Aorta (tissue), 5 donors: ENCODE measurements around the gene RYK. TPM values are rescaled to one million over a fixed set of nuclear protein-coding genes. Genes with fewer than 3 reads are reported as not detected.

Source experiments
- ATAC-seq: fragments of 200-7000 bp; cut with Tn5 transposase; one replicate; pipeline ENCODE4 v1.9.1; 2022; ENCODE audit warnings: moderate library complexity; ENCODE audit not compliant: low FRiP score
- DNase-seq, 2 donors: peaks; one replicate each; pipeline ENCODE4 v3.0.0-alpha.2; 2020
- H3K27ac ChIP-seq, 2 donors: one replicate each; pipeline ENCODE4 v1.5.1; 2013; ENCODE audit warnings: low read length in 2 of 2, mild to moderate bottlenecking in 2 of 2, moderate library complexity in 2 of 2, control low read depth in 1 of 2, inconsistent platforms in 1 of 2, low read depth in 1 of 2
- H3K27me3 ChIP-seq, 2 donors: one replicate each; pipeline ENCODE4 v1.6.1; 2013; ENCODE audit warnings: control low read depth in 1 of 2, low read length in 1 of 2, mild to moderate bottlenecking in 1 of 2, moderate library complexity in 1 of 2; ENCODE audit not compliant: insufficient read depth in 2 of 2, control insufficient read depth in 1 of 2
- H3K36me3 ChIP-seq, 2 donors: one replicate each; pipeline ENCODE4 v1.6.1; 2013; ENCODE audit warnings: control low read depth in 1 of 2, low read length in 1 of 2, mild to moderate bottlenecking in 1 of 2; ENCODE audit not compliant: insufficient read depth in 2 of 2, control insufficient read depth in 1 of 2
- H3K4me1 ChIP-seq, 2 donors: one replicate each; pipeline ENCODE4 v1.6.1; 2013; ENCODE audit warnings: low read length in 2 of 2, control low read depth in 1 of 2, mild to moderate bottlenecking in 1 of 2, moderate library complexity in 1 of 2; ENCODE audit not compliant: insufficient read depth in 2 of 2, control insufficient read depth in 1 of 2
- H3K4me3 ChIP-seq, 2 donors: one replicate each; pipeline ENCODE4 v1.5.1; 2013; ENCODE audit warnings: low read length in 2 of 2, control low read depth in 1 of 2, mild to moderate bottlenecking in 1 of 2
- H3K9me3 ChIP-seq: one replicate; pipeline ENCODE4 v1.6.1; 2013; ENCODE audit warnings: mild to moderate bottlenecking, low read length; ENCODE audit not compliant: control insufficient read depth
- WGBS, 2 donors: extraction: QIAGEN DNeasy Blood & Tissue Kit; methylation state at CpG; one replicate each; pipeline ENCODE4 v1.1.7; 2013; 5-methylcytosine and 5-hydroxymethylcytosine counted together
- intact Hi-C, 2 donors: fragments of 100-400 bp; cut with DNase I; formaldehyde crosslinking; loops; one replicate each; pipeline versions ENCODE4 v1.14.2 to v1.15.0; 2022
- long read RNA-seq, 2 donors: library from polyadenylated mRNA; unstranded; transcript quantifications; one replicate each; pipeline ENCODE4 v2.0.0, GENCODE V29; 2020 to 2021
- polyA plus RNA-seq, 2 donors: library from polyadenylated mRNA; stranded (reverse); fragments of 200-250 nt; gene quantifications; one replicate each; pipeline ENCODE4 v1.2.3, GENCODE V29; 2013
- total RNA-seq, 2 donors: library from RNA; stranded (reverse); fragmentation: NEBNext Ultra II Directional; extraction: Animal tissue kit (Norgen Biotek cat#: 25700); gene quantifications; one replicate each; pipeline ENCODE4 v1.2.1, GENCODE V29; 2021
- donor health status: healthy with polysubstance abuse.
- donor health status: Bipolar disorder and iron deficiency.
- donor health status: DM: no; HTN: no; CAD: no.
- donor health status: DM: no; HTN: no; CAD: no.
- donor health status: DM: yes; HTN: yes; CAD: no.

RYK gene
- total RNA-seq (10 to 100 TPM; 71.8 to 73.5 TPM), polyA plus RNA-seq (10 to 100 TPM; 35.9 to 48.9 TPM)
- long read RNA-seq, donor 1, full-length matches to known transcripts = 4 of 21 reads
- long read RNA-seq, donor 1, partial matches to known transcripts = 9 of 21 reads
- long read RNA-seq, donor 1, other reads (novel, unspliced or antisense) = 8 of 21 reads
- long read RNA-seq, donor 2, transcript RYK-209 (15 exons, 2,934 nt) = major isoform, 16 of 47 reads
- long read RNA-seq, donor 2, transcript RYK-201 (15 exons, 2,667 nt) = minor isoform, 14 of 47 reads
- long read RNA-seq, donor 2, partial matches to known transcripts = 5 of 47 reads
- long read RNA-seq, donor 2, other reads (novel, unspliced or antisense) = 12 of 47 reads

DNA sequence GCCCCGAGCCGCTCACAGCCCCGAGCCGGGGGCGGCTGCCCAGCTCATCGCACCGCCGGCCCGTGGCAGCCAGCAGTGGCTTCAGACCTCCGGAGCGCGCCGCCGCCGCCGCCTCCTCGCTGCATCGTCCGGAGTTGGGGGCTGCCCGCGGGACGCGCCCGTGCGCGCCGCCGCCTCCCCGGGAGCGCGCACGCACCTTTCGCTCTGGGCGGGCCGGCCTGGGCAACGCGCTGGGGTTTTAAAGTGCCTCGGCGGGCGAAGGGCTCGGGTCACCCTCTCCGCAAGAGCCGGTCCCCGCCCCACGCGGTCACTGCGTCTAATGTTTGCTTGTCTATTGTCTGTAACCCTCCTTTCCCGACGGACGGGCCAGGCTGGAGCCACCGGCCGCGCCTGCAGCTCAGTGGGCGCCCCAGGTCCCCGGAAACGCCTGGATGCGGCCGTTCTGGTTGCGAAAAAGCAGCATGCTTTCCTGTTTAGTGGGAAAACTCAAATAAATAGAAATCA, at the start of gene RYK:
RYK (minus strand) TSS at position 143 of the 504 bp plus-strand sequence. CDS start 205 bp downstream, outside the sequence.
- 0% methylated on average over 45 to 59 of the region's 59 CpGs for WGBS, 2 donors
- H3K36me3 ChIP-seq = no peaks in the 10 kb centered on the region
- no peaks in the 10 kb centered on the region for H3K9me3 ChIP-seq
- intact Hi-C loops = loop anchor here in 1 of 2 donors (5.0 kb wide), 1 partner anchor 47 kb away; no protein-coding TSS in a partner anchor
- peaks cover 0 to 5% of the 10 kb centered on the region in 2 donors for H3K4me1 ChIP-seq
- H3K27me3 ChIP-seq = no peaks in the 10 kb centered on the region
- H3K27ac ChIP-seq = peak within 1 kb of the TSS in 1 of 2 donors; percentile 88
- DNase-seq = peak; percentile 88 to 92
- peak; percentile 96 for ATAC-seq
- H3K4me3 ChIP-seq = peak within 1 kb of the TSS; percentile 78 to 96

DNA sequence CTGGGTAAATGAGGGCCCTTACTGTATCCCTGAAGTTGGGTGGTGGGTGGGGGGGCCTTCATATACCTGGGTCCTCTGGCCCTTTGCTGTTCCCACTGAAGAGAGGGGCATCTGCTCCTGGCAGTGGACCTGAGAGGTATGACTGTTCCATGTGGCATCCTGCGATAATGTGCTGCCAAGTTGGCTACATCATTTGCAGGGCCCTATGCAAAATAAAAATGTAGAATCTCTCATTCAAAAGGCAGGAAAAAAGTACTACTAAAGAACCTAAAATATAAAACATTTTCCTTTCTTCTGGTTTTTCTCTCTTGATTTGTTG, 49.2 kb upstream of the RYK start:
- DNase-seq = peak in 1 of 2 donors; percentile 61
- H3K27ac ChIP-seq = no peak overlapping the region
- H3K36me3 ChIP-seq = no peaks in the 10 kb centered on the region
- intact Hi-C loops = loop anchor here (2.0 to 5.0 kb wide), 2 partner anchors 48 to 87 kb away; partner anchors contain the start of gene RYK (in 1 of the 2)
- H3K27me3 ChIP-seq = no peaks in the 10 kb centered on the region
- H3K9me3 ChIP-seq = no peaks in the 10 kb centered on the region
- no peaks in the 10 kb centered on the region for H3K4me1 ChIP-seq
- 36 to 54% methylated on average over 1 of the region's 1 CpG for WGBS, 2 donors
- no peak for ATAC-seq
- no peak overlapping the region for H3K4me3 ChIP-seq

DNA sequence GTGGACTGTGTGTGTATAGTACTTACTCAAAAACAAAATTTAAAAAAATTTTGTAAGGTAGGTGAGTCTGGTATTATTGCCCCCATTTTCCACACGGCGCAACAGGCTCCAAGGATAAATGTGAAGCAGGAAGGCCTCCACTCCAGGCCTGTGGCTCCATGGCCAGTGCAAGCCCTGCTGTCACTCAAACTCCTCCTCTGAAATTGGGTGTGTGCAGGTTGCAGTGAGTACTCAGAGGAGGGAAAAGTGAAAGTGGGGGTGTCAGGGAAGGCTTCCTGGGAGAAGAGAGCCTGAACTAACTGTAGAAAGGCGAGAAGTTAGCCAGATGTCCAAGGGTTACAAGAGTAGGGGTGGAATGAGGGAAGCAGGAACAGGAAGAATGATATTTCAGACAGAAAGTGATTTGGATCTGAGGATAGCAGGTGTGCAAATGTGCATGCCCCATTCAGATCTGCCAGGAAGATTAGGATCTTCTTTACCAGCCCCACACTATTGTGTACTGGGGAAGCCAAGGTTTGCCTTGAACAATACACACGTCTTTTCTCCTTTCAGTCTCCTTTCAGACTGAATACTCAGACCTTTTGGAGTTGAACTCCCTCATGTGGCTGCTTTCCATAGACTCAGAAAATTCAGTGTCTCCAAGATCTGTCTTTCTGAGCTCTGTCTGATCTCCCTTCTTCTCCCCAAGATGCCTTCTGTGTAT, 48.7 kb upstream of the RYK start:
- peak in 1 of 2 donors; percentile 30 for DNase-seq
- no peaks in the 10 kb centered on the region for H3K4me1 ChIP-seq
- H3K27ac ChIP-seq = no peak overlapping the region
- intact Hi-C loops = loop anchor here (2.0 to 5.0 kb wide), 2 partner anchors 47 to 87 kb away; partner anchors contain the start of gene RYK (in 1 of the 2)
- H3K36me3 ChIP-seq = no peaks in the 10 kb centered on the region
- peak; percentile 73 for ATAC-seq
- H3K4me3 ChIP-seq = no peak overlapping the region
- no peaks in the 10 kb centered on the region for H3K9me3 ChIP-seq
- no peaks in the 10 kb centered on the region for H3K27me3 ChIP-seq
- WGBS, 2 donors = 71% methylated on average over 4 of the region's 4 CpGs

DNA sequence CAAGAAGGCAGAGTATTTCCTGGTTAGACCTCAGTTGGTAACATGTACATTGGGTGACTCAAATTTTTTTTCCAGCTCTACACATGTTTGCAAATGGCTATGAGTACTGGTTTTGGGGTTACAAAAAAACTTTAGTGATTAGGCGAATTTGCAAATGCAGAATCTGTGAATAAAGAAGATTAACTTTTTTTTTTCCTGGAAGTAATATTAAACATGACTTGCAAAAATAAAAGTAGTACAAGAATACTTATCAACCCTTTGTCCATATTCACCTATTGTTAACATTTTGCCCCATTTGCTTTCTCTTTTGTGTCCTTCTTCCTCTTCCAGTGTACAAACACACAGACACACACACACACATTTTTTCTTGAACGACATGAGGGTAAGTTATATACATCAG, 47.6 kb upstream of the RYK start:
- Histone ChIP-seq H3K9me3 (no peaks in the 10 kb centered on the region), H3K4me3 (no peak overlapping the region), H3K27me3 (no peaks in the 10 kb centered on the region), H3K27ac (no peak overlapping the region), H3K36me3 (no peaks in the 10 kb centered on the region), H3K4me1 (no peaks in the 10 kb centered on the region)
- 97 to 99% methylated on average over 2 of the region's 2 CpGs for WGBS, 2 donors
- DNase-seq = no peak
- intact Hi-C loops = loop anchor here (2.0 to 5.0 kb wide), 2 partner anchors 46 to 85 kb away; partner anchors contain the start of gene RYK (in 1 of the 2)
- no peak for ATAC-seq

DNA sequence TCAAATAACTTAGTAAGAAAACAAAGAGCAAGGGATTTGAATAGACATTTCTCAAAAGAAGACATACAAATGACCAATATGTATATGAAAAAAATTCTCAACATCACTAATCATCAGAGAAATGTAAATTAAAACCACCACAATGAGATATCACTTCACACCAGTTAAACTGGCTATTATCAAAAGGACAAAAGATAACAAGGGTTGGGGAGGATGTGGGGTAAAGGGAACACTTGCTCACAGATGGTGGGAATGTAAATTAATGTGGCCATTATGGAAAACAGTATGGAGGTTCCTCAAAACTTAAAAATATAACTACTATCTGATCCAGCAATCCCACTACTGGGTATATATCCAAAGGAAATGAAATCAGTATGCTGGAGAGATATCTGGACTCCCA, 46.0 kb upstream of the RYK start:
- Histone ChIP-seq H3K4me3 (no peak overlapping the region), H3K9me3 (no peaks in the 10 kb centered on the region), H3K27me3 (no peaks in the 10 kb centered on the region), H3K4me1 (no peaks in the 10 kb centered on the region), H3K27ac (no peak overlapping the region), H3K36me3 (no peaks in the 10 kb centered on the region)
- DNase-seq (no peak), ATAC-seq (no peak)
- intact Hi-C loops = loop anchor here in 1 of 2 donors (5.0 kb wide), 1 partner anchor 44 kb away; the partner anchor contains the start of gene RYK

DNA sequence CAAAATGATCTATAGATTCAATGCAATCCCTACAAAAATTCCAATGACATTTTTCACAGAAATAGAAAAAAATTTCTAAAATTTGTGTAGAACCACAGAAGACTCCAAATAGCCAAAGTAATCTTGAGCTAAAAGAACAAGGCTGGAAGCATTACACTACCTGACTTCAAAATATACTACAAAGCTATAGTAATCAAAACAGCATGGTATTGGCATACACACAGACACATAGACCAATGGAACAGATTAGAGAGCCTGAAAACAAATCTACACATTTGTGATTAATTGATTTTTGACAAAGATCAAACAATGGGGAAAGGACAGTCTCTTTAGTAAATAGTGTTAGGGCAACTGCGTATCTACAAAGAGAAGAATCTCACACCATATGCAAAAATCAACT, 45.3 kb upstream of the RYK start:
- ATAC-seq (no peak), DNase-seq (no peak)
- 99 to 100% methylated on average over 1 of the region's 1 CpG for WGBS, 2 donors
- Histone ChIP-seq H3K4me3 (no peak overlapping the region), H3K9me3 (no peaks in the 10 kb centered on the region), H3K27me3 (no peaks in the 10 kb centered on the region), H3K36me3 (no peaks in the 10 kb centered on the region), H3K27ac (no peak overlapping the region), H3K4me1 (no peaks in the 10 kb centered on the region)
- intact Hi-C loops = loop anchor here in 1 of 2 donors (5.0 kb wide), 1 partner anchor 44 kb away; the partner anchor contains the start of gene RYK

DNA sequence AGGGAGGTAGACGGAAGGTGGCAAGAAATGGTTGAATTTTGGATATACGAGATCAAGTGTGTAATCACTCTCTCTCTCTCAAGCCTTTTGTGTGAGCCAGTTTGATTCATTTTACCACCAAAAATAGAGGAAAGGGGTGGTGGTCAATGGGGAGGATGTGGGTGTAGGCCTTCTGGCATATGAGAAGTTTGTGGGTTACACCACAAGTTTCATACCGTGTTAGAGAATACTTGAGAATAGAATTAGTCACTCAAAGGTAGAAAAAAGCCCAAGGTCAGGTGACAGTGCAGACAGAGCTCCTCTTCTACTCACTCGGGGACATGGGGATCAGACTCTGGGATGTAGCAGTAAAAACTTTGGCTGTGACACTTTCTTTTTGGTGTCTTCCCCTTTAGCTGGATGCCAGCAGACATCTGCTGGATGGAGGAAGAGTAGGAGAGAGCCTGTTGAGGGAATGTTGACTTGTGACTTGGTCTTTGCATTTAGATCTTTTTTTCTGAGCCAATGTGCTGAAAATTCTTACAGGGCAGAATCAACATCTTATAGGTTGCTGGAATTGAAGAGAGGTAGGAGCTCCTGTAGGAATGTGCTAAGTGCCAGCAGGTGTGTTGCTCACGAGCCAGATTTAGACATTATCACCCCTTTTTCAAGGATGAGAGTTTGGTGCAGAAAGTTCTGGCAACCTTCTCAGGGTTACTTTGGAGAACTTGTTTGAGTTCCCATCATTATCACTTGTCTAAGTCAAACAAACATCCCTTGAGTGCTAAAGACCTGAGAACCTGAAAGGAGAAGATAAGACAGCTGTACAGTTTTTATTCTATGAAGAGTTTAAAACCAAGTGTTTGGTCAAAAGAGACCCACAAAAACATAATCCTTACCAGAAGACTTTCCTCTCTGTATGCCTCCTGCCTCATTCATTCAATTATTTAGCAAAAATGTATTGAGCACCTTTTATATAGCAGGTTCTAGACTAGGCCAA, 43.9 kb upstream of the RYK start:
- intact Hi-C loops = loop anchor here in 1 of 2 donors (5.0 kb wide), 1 partner anchor 42 kb away; the partner anchor contains the start of gene RYK
- Histone ChIP-seq H3K4me3 (no peak overlapping the region), H3K4me1 (no peaks in the 10 kb centered on the region), H3K9me3 (no peaks in the 10 kb centered on the region), H3K27me3 (no peaks in the 10 kb centered on the region), H3K36me3 (no peaks in the 10 kb centered on the region), H3K27ac (no peak overlapping the region)
- 84 to 90% methylated on average over 5 of the region's 5 CpGs for WGBS, 2 donors
- no peak for DNase-seq
- ATAC-seq = no peak
